HT1080 (cell line): ENCODE measurements around the gene APOO. TPM values are rescaled to one million over a fixed set of nuclear protein-coding genes. Genes with fewer than 3 reads are reported as not detected.
"Not testable (repeated sequence)": the region's sequence is repeated elsewhere in the genome, so short reads cannot be mapped to it uniquely, and the experiment has no call there.

Experiments used
- DNase-seq: peaks from one replicate; pipeline ENCODE4 v3.0.0-alpha.2; 2015; ENCODE audit warnings: low read depth
- total RNA-seq: library from RNA; depleted of rRNA; stranded (reverse); fragments of >200 nt; shearing (Covaris generic); gene quantifications from 2 replicates; pipeline ENCODE4 v1.2.3, GENCODE V29; 2014

Gene APOO
- total RNA-seq, 1 experiment from 2014 or later = 27.7 TPM

GRCh38 chrX:23861215-23861896 lies 46.4 kb downstream of the APOO start:
- no peak for DNase-seq

- not testable (repeated sequence) for DNase-seq
These were observed 48.5 kb downstream of the APOO start for GRCh38 chrX:23859238-23859637.

GRCh38 chrX:23857935-23858334 lies 49.8 kb downstream of the APOO start:
- no peak for DNase-seq

GRCh38 chrX:23857363-23857762 lies 50.4 kb downstream of the APOO start:
- DNase-seq = no peak

- DNase-seq = no peak
These were observed 52.2 kb downstream of the APOO start for GRCh38 chrX:23855569-23855968.

- no peak for DNase-seq
These were observed 52.8 kb downstream of the APOO start for GRCh38 chrX:23854945-23855344.

- no peak for DNase-seq
These were observed 53.6 kb downstream of the APOO start for GRCh38 chrX:23854122-23854521.

GRCh38 chrX:23851544-23851943 lies 56.2 kb downstream of the APOO start:
- DNase-seq = no peak

GRCh38 chrX:23849241-23849640 lies 58.5 kb downstream of the APOO start:
- no peak for DNase-seq

- DNase-seq = no peak
These were observed 62.4 kb downstream of the APOO start for GRCh38 chrX:23845351-23845817.

GRCh38 chrX:23844502-23845138 lies 63.1 kb downstream of the APOO start:
- no peak for DNase-seq

- DNase-seq = no peak
These were observed 65.8 kb downstream of the APOO start for GRCh38 chrX:23841847-23842522.

GRCh38 chrX:23840674-23841073 lies 67.1 kb downstream of the APOO start:
- no peak for DNase-seq

- no peak for DNase-seq
These were observed 68.8 kb downstream of the APOO start for GRCh38 chrX:23838953-23839352.

- DNase-seq = no peak
These were observed 75.0 kb downstream of the APOO start for GRCh38 chrX:23832721-23833120.

GRCh38 chrX:23828881-23829280 lies 78.9 kb downstream of the APOO start:
- DNase-seq = no peak

GRCh38 chrX:23826653-23827052 lies 81.1 kb downstream of the APOO start:
- DNase-seq = no peak

GRCh38 chrX:23826216-23826615 lies 81.5 kb downstream of the APOO start:
- DNase-seq = no peak

GRCh38 chrX:23825675-23826074 lies 82.1 kb downstream of the APOO start:
- no peak for DNase-seq

GRCh38 chrX:23822841-23823240 lies 84.9 kb downstream of the APOO start:
- DNase-seq = no peak

GRCh38 chrX:23822397-23822796 lies 85.3 kb downstream of the APOO start:
- DNase-seq = no peak

GRCh38 chrX:23821847-23822246 lies 85.9 kb downstream of the APOO start:
- no peak for DNase-seq
